NCI-H774 (cell line): Measurements from ENCODE around the gene TNS3.

Experiments used
- DNase-seq: peaks from one replicate; lab custom pipeline; 2025; lab: John Stamatoyannopoulos, UW

TNS3 gene

DNA sequence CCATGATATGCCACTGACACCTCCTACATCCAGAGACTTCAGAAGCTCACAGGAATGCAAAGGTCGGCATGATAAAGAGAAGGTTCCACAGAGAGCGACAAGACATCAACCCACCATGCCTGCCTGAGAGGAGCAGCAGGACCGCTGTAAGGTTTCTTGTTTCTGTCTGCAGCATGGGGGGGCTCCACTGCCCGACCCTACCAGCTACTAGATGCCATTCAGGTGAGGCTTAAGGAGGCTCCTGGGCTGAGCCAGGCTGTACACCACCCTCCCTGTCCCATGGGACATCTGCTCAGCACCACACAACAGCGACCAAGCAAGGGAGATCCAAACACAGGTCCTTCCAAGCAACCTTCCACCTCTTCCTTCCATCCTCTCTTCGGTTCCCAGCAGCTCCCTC is 234.6 kb downstream of the TNS3 start:
- DNase-seq = no peak

GRCh38 chr7:47346377-47346914 is 235.5 kb downstream of the TNS3 start:
- no peak for DNase-seq

GRCh38 chr7:47345857-47346298 is 236.0 kb downstream of the TNS3 start:
- DNase-seq = no peak

DNA sequence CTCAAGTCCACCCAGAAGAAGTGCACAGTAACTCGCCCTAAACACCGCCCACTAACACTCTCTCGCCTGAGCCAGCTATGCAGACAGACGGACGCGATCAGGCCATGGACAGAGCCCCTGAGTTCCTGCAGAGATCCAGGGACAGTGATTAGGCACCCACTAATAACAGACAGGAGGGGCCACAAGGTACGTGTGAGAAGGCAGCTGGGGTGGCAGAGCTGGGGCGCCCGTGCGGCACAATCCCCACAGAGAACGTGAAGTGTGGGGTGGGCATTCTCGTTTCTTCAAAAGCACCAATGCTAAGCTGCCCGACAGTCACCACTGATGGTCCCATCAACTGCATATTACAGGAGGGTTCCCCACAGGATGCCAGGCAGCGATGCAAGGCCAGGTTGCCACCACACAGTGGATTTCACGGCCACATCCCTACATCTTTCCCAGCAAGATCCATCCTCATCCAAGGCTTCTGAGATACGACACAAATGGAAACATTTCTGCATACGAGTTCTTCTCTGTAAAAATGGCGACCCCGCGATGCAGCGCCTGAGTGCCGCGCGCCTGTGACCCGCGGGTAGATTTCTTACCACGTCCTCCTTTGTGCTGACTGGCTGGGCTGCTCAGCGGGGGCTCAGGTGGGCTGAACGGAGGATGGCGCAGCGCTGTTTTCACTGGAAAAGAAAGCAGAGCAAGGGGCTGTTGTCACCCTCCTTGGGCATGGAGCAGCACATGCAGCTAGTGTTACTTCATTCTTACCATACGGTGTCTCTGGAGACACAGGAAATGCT is 237.5 kb downstream of the TNS3 start:
- no peak for DNase-seq

GRCh38 chr7:47343061-47343455 is 238.9 kb downstream of the TNS3 start:
- no peak for DNase-seq

- DNase-seq = no peak
Observed at GRCh38 chr7:47342296-47343060, 239.4 kb downstream of the TNS3 start.

- DNase-seq = no peak
Observed at GRCh38 chr7:47340517-47340916, 241.4 kb downstream of the TNS3 start.

- DNase-seq = no peak
Observed at GRCh38 chr7:47338026-47338425, 243.9 kb downstream of the TNS3 start.

DNA sequence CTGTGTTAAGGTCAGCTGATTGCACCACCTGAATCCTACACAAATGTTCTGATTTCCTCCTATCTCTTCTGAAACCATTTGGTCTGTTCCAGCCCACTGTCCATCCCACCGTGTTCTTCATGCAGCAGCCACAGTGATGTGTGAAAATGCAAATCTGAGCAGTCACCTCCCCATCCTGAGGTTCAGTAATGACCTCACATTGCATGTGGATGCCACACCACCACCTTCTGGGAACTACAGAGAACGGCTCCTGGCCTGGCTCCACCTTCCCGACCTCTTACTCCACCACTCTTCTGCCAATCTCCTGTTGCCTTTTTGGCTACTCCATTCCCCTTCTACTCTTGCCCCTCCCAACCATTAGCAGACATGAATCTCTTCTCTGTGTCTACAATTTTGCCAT is 244.4 kb downstream of the TNS3 start:
- DNase-seq = no peak

GRCh38 chr7:47336472-47337425 is 245.2 kb downstream of the TNS3 start:
- no peak for DNase-seq

DNA sequence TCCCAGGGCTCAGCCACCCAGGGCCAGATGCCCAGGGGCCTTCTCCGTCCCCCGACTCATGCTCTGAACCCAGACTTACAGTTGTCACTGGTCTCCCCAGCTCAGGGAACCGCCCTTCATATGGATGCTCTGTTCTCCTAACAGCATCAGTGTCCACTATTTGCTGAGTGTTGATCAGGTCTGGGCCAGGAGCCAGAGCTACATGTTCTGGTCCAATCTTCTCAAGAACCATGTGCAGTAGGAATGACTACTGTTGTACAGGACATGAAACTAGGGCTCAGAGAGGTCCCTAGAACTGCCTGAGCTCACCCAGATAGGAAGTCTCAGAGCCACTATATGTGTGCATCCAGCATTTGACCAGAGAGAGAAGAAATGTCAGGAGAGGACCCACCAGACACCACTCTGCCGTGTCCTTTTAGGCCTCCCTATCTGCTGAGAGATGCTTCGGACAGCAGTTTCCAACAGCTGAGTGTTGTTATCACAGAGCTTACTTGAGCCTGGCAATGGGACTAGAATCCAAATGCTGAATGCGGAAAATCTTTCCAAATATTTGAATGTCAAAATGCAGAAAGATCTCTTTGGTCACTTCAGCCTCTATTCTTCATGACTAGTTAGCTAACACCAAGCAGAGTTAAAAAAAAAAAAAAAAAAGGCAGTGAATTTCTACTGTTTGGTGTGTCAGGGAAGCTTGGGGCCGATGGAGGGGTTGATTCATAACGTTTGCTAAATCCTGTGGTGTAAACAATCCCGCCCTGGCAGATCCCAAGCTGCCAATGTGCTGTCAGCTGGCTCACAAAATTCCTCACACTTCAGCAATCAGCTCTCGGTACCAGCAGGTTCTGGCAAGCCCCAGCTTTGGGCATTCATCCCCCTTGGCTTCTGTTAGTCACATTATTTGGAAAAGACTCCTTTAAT is 246.1 kb downstream of the TNS3 start:
- DNase-seq = no peak

DNA sequence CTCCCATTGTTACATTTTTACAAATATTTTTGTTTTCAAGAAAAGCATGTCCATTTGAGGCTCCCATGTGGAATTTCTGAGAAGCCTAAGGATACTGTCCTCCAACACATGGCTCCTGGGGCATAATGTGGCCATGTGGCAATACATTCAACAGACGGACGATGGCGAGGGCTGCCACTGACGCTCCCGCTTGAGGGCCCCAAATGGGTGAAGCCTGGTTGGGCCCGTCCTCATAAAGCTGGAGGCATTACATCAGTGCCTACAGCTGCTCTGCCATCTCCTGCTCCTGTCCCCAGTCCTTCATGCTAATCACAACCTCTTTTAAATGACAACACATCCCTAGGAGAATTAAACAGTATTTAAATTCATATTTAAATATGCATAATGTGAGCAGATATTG is 246.8 kb downstream of the TNS3 start:
- DNase-seq = no peak

DNA sequence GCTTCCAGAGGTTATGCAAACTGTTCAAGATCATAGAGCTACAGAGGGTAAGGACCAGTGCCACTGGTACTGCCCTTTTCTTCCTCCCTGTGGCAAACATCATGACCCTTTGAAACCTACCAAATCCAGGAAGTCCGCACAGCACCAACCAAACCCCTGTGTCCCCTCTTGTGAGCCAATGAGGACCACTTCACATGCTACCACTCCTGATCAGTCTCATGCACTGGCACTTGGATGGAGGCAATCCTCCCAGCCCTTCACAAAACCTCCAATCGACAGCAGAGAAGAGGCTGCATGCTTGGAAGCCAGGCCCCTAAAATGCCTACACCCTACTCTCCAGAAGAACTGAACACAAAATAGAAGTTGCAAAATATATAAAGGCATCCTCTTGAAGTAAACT is 248.0 kb downstream of the TNS3 start:
- no peak for DNase-seq

DNA sequence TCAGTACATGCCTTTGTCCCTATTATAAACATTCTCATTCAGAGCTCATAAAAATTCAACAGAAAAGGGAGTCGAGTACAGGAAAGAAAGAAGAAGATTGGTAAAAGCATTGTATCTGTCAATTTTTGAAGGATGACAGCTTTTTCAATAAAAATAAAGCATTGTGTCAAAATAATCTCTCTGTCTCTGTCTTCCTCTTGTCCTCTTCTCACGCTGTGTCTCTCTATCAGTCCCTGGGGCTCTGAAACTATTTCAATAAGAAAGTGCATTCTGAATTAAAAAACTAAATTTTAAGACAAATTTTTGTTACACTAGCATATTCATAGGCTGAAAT is 248.4 kb downstream of the TNS3 start:
- no peak for DNase-seq

- no peak for DNase-seq
Observed at GRCh38 chr7:47332681-47333553, 249.0 kb downstream of the TNS3 start.

DNA sequence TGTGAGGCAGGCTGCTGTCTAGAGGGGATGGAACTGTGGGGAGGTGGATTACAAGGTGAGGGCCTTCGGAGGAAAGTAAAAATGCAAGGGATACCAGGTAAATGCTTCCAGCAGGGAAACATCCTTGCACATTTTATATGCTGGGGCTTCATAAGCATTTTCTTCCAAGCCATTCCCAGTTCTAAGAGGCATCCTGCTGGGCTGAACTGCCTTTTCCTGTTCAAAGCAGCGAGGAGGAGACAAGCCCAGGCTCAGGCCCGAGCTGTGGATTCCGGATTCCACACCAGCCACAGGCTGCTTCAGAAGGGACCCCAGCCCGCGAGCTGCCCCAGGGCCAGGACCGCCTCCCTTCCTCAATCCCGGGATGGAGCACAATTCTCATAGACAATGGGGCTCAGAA is 249.7 kb downstream of the TNS3 start:
- DNase-seq = no peak

- no peak for DNase-seq
Observed at GRCh38 chr7:47331179-47331565, 250.7 kb downstream of the TNS3 start.

DNA sequence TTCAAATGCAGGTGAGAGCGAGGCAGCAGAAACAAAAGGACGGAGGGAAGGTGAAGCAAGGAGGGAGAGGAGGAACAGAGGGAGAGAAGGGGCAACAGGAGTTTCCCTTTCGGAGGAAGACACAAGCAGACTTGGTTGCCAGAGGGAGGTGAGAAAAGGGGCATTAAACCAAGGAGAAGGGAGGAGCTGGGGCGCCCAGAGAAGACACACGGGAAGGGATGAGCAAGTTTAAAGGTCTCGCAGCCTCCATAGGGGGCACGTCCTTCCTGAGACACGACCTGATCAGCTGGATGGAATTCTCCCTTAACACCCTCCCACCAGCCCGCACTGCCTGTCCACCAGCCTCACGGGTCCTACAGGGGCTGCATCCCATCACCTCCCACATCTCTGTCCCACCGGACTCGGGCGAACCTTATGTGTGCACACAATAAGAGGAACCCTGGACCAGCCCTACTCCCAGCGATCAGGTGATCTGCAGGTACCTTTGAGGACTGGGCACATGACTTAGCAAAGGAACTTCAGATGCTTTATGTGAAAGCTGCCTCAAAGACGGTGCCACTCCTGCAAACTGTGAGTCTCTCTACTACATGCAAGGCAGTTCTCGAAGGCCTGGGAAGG is 251.2 kb downstream of the TNS3 start:
- DNase-seq = no peak

DNA sequence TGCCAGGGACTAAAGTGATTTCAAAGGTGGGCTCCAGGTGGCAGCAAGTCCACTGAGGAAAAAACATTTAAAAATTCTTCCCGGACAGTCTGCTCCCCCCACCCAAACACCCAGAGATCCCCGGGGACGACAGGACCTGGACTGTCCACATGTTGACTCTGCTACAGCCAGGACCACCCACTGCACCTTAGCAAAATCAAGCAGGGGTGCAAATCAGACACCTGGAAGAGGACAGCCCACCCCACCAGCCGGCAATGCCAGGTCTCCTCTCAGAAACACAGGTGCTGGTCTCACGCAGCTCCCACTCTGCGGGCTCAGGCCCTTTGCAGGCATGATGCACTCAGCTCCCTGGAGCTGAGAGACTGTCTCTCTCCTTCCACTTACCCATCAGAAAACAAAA is 251.9 kb downstream of the TNS3 start:
- DNase-seq = no peak
